Measurements from ENCODE around the gene SEMA3A. TPM values are rescaled to one million over a fixed set of nuclear protein-coding genes. Genes with fewer than 3 reads are reported as not detected.

SEMA3A gene
- total and polyA plus RNA-seq, 4 donors, result 11.7 to 32.0 (median 24.1) TPM

DNA sequence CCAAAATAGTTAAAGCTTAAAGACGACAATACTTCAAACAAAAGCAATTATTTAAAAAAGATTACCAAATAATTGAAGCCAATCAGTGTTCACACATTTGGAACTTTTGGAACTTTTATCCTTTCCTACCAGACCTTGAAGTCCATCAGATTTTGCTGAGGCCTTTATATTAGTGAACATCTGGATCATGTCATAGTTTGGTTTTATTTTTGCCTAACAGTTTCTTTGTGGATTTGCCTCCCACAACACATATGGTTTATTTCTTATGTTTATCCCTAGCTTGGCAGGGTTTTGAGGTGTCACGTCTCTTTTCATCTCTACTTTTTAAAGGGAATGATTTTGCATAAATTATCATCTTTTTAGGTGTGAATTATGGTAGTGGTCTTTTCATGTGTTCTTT, 242.4 kb downstream of the SEMA3A start:
- Histone ChIP-seq H3K27me3 (ENCODE audit: control insufficient read depth, insufficient read depth, low read length) (no peaks in the 10 kb centered on the region), H3K4me1 (ENCODE audit: control insufficient read depth, insufficient read depth, low read length) (no peaks in the 10 kb centered on the region), H3K36me3 (ENCODE audit: control insufficient read depth, insufficient read depth, low read length) (no peaks in the 10 kb centered on the region), H3K27ac (ENCODE audit: low read depth, low read length) (no peak overlapping the region), H3K4me3 (ENCODE audit: low read depth, low read length) (no peak overlapping the region), H3K9me3 (ENCODE audit: control insufficient read depth, insufficient read depth, low read length) (no peaks in the 10 kb centered on the region)
- DNase-seq (ENCODE audit: low read depth in 4 of 6, low spot score in 6 of 6), result no peak
- no CpG with 5 or more reads among the region's 2 CpGs for WGBS (ENCODE audit: insufficient coverage)

DNA sequence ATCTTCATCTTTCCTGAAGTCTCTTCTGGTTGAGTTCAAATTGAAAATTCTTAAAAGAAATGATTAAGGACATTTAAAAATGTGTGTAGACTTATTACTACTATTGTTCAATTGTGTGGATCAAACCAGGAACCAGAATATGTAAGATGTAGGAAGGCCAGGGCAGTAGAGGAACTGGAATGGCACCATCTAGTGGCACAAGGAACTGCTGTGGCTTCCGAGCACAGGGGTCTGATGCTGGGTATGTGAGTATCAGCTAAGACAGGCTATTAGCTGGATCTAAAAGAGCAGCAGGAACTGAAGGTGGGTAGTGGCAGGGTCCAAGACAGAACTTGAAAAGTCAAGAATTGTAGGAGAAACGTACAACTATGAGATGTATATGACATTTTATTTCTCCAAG, 247.3 kb downstream of the SEMA3A start:
- 71% methylated on average over 1 of the region's 2 CpGs for WGBS (ENCODE audit: insufficient coverage)
- H3K9me3 ChIP-seq (ENCODE audit: control insufficient read depth, insufficient read depth, low read length), result no peaks in the 10 kb centered on the region

DNA sequence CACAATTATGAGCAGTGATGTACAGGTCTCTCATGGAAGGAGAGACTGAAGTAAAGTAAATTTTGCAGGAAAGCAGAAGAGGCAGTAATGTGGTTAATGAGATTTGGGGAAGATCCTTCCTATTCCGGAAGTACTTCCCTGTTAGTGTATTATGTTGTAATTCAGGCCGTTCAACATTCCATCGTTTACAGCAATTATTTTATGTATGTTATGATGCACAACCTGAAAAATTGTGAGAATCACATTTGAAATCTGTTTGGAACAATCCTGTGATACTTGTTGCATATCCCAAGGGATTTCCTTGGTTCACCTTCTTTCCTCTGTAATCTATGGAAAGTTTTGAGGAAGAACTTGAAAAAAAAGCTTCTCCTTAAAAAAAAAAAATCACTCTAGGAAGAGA, 247.8 kb downstream of the SEMA3A start:
- Histone ChIP-seq H3K9me3 (ENCODE audit: control insufficient read depth, insufficient read depth, low read length) (no peaks in the 10 kb centered on the region), H3K4me3 (ENCODE audit: low read depth, low read length) (no peak overlapping the region), H3K27me3 (ENCODE audit: control insufficient read depth, insufficient read depth, low read length) (no peaks in the 10 kb centered on the region), H3K4me1 (ENCODE audit: control insufficient read depth, insufficient read depth, low read length) (no peaks in the 10 kb centered on the region), H3K27ac (ENCODE audit: low read depth, low read length) (no peak overlapping the region), H3K36me3 (ENCODE audit: control insufficient read depth, insufficient read depth, low read length) (no peaks in the 10 kb centered on the region)
- WGBS (ENCODE audit: insufficient coverage), result no CpG with 5 or more reads among the region's 3 CpGs
- DNase-seq (ENCODE audit: low read depth in 4 of 6, low spot score in 6 of 6), result no peak

More for the DNA sequence above, 247.3 kb downstream of the SEMA3A start:
- no peaks in the 10 kb centered on the region for H3K36me3 ChIP-seq (ENCODE audit: control insufficient read depth, insufficient read depth, low read length)
- no peaks in the 10 kb centered on the region for H3K27me3 ChIP-seq (ENCODE audit: control insufficient read depth, insufficient read depth, low read length)
- DNase-seq (ENCODE audit: low read depth in 4 of 6, low spot score in 6 of 6), result no peak
- H3K4me1 ChIP-seq (ENCODE audit: control insufficient read depth, insufficient read depth, low read length), result no peaks in the 10 kb centered on the region
- no peak overlapping the region for H3K27ac ChIP-seq (ENCODE audit: low read depth, low read length)
- no peak overlapping the region for H3K4me3 ChIP-seq (ENCODE audit: low read depth, low read length)

DNA sequence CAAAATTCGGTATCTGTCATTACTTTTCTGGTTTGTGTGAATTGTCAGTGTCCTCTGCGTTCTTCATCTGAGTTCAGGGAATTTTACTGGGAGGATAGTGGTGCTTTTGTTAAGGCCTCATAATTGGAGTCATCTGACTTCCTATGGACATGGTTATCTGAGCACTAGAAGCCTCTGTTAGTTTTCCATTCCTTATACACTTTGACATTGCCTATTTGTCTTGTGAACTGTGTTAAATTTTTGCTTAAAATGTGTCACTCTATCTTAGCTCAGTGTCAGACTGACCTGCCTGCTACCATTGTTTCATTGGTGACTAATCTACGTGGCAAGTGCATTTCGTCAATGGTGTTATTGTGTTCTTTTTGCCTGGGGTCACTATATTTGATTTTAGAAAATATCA, 253.3 kb downstream of the SEMA3A start:
- Histone ChIP-seq H3K36me3 (ENCODE audit: control insufficient read depth, insufficient read depth, low read length) (no peaks in the 10 kb centered on the region), H3K4me1 (ENCODE audit: control insufficient read depth, insufficient read depth, low read length) (no peaks in the 10 kb centered on the region), H3K27ac (ENCODE audit: low read depth, low read length) (no peak overlapping the region), H3K27me3 (ENCODE audit: control insufficient read depth, insufficient read depth, low read length) (no peaks in the 10 kb centered on the region), H3K4me3 (ENCODE audit: low read depth, low read length) (no peak overlapping the region), H3K9me3 (ENCODE audit: control insufficient read depth, insufficient read depth, low read length) (no peaks in the 10 kb centered on the region)
- DNase-seq (ENCODE audit: low read depth in 4 of 6, low spot score in 6 of 6), result no peak
- WGBS (ENCODE audit: insufficient coverage), result 66% methylated on average over 2 of the region's 4 CpGs

DNA sequence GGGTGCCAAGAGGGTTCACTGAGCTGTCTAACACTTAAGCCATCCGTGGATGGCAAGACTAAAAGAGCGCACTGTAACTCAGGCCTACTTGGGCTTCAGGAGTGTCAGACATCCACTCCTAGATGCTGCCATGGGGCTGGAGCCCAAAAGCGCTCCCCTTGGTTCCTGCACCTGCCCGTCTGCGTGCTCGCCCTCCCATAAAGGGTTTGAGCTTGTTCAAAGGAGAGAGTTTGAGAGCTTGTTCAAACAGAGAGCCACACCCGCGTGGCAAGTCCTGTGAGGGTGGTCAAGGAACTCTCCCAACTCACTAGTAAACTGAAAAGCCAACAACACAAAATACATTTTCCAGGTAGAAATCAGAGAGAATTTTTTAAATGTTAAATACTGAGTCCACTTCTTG, 256.7 kb downstream of the SEMA3A start:
- no peak for DNase-seq (ENCODE audit: low read depth in 4 of 6, low spot score in 6 of 6)
- no peaks in the 10 kb centered on the region for H3K9me3 ChIP-seq (ENCODE audit: control insufficient read depth, insufficient read depth, low read length)
- H3K27me3 ChIP-seq (ENCODE audit: control insufficient read depth, insufficient read depth, low read length), result no peaks in the 10 kb centered on the region
- H3K27ac ChIP-seq (ENCODE audit: low read depth, low read length), result no peak overlapping the region
- 100% methylated on average over 6 of the region's 8 CpGs for WGBS (ENCODE audit: insufficient coverage)
- no peaks in the 10 kb centered on the region for H3K36me3 ChIP-seq (ENCODE audit: control insufficient read depth, insufficient read depth, low read length)
- H3K4me1 ChIP-seq (ENCODE audit: control insufficient read depth, insufficient read depth, low read length), result no peaks in the 10 kb centered on the region
- no peak overlapping the region for H3K4me3 ChIP-seq (ENCODE audit: low read depth, low read length)

DNA sequence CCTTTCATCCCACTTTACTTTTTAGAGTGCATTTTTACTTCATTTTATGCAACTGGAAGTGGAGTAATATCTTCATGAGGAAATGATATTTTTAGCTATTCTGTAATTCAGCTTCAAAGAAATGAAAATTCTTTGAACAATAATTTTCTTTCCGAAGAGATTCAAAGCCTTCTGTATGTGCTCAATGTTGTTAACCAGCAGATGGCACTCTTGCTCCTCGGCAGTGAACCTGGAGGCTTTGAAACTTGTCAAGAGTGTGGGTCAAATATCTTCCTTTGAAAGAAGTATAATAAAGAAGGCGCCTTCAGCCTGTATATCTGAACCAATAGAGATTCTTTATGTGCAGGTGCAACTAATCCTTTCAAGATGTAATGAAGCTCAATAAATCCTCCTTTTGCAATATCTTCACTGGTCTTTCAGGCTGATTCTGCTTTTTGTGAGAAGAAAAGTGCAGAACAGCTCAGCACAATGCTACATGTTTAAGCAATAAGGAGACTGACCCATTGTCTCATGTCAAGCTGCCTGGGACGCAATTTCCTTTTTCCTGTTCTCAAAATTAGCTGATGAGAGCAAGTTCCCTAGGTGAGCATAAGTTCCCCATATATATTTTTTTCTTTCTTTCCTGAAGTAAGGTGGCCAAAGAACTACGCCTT, 258.4 kb downstream of the SEMA3A start:
- WGBS (ENCODE audit: insufficient coverage), result 33% methylated on average over 1 of the region's 5 CpGs
- no peaks in the 10 kb centered on the region for H3K9me3 ChIP-seq (ENCODE audit: control insufficient read depth, insufficient read depth, low read length)
- H3K4me1 ChIP-seq (ENCODE audit: control insufficient read depth, insufficient read depth, low read length), result no peaks in the 10 kb centered on the region
- no peaks in the 10 kb centered on the region for H3K27me3 ChIP-seq (ENCODE audit: control insufficient read depth, insufficient read depth, low read length)
- no peak overlapping the region for H3K27ac ChIP-seq (ENCODE audit: low read depth, low read length)
- H3K36me3 ChIP-seq (ENCODE audit: control insufficient read depth, insufficient read depth, low read length), result no peaks in the 10 kb centered on the region
- H3K4me3 ChIP-seq (ENCODE audit: low read depth, low read length), result no peak overlapping the region
- peak; percentile 31 to 93 (median 58) for DNase-seq (ENCODE audit: low read depth in 4 of 6, low spot score in 6 of 6)

DNA sequence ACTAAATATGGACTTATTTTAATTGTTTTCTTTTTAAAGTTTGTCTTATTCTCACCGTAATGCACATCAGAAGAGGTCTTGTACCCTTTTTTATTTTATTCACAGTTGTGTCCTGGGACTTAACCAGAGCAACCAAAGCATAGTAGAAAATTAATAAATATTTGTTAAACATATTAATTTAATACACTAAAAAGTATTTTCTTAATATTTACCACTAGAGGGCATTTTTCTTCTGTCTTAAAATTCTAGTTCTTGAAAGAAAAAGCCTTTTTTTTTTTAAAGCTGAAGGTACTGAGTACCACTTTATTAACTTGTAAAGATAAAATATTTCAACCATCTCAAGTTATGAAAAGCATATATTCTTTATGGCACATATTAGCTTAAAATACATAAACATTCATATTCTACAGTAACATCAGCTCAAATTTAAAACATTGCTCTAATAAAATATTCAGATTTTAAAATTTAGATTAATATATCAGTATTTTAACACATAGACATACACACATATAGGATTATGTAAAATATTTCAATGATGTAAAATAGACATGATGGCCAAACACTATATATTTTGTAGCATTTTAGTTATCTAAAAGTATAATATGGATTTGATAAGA, 260.4 kb downstream of the SEMA3A start:
- no peaks in the 10 kb centered on the region for H3K27me3 ChIP-seq (ENCODE audit: control insufficient read depth, insufficient read depth, low read length)
- H3K4me1 ChIP-seq (ENCODE audit: control insufficient read depth, insufficient read depth, low read length), result no peaks in the 10 kb centered on the region
- DNase-seq (ENCODE audit: low read depth in 4 of 6, low spot score in 6 of 6), result no peak
- no peaks in the 10 kb centered on the region for H3K9me3 ChIP-seq (ENCODE audit: control insufficient read depth, insufficient read depth, low read length)
- H3K27ac ChIP-seq (ENCODE audit: low read depth, low read length), result no peak overlapping the region
- WGBS (ENCODE audit: insufficient coverage), result no CpG with 5 or more reads among the region's 1 CpG
- H3K36me3 ChIP-seq (ENCODE audit: control insufficient read depth, insufficient read depth, low read length), result no peaks in the 10 kb centered on the region
- H3K4me3 ChIP-seq (ENCODE audit: low read depth, low read length), result no peak overlapping the region

DNA sequence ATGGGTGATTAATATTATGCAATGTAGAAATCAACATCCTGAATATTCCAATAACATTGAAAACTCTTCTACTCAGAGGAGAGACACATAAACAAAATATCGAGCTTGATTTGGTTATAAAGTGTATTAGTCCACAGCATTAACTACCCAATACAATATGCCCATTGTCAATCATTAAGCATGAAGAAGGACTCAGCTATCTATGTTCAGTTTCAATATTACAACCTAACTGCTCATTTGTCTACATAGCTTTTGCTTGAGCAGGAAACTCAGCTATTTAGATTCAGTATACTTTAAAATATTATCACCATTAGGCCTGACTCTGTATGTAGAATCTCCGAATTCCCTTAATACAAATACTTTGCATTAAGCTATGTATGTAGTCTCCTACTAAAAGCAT, 262.6 kb downstream of the SEMA3A start:
- no peak overlapping the region for H3K27ac ChIP-seq (ENCODE audit: low read depth, low read length)
- no peaks in the 10 kb centered on the region for H3K36me3 ChIP-seq (ENCODE audit: control insufficient read depth, insufficient read depth, low read length)
- no peak for DNase-seq (ENCODE audit: low read depth in 4 of 6, low spot score in 6 of 6)
- WGBS (ENCODE audit: insufficient coverage), result no CpG with 5 or more reads among the region's 2 CpGs
- no peaks in the 10 kb centered on the region for H3K27me3 ChIP-seq (ENCODE audit: control insufficient read depth, insufficient read depth, low read length)
- no peaks in the 10 kb centered on the region for H3K4me1 ChIP-seq (ENCODE audit: control insufficient read depth, insufficient read depth, low read length)
- H3K4me3 ChIP-seq (ENCODE audit: low read depth, low read length), result no peak overlapping the region
- H3K9me3 ChIP-seq (ENCODE audit: control insufficient read depth, insufficient read depth, low read length), result no peaks in the 10 kb centered on the region

DNA sequence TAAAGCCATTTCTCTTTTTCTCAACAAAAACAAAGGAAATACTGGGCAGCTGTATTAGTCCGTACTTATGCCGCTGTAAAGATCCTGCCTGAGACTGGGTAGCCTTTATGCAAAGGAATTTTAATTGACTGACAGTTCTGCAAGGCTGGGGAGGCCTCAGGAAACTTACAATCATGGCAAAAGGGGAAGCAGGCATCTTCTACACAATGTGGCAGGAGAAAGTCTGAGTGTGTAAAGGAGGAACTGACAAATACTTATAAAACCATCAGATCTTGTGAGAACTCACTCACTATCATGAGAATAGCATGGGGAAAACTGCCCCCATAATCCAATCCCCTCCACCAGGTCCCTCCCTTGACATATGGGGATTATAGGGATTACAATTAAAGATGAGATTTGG, 264.3 kb downstream of the SEMA3A start:
- Histone ChIP-seq H3K27ac (ENCODE audit: low read depth, low read length) (no peak overlapping the region), H3K4me3 (ENCODE audit: low read depth, low read length) (no peak overlapping the region), H3K36me3 (ENCODE audit: control insufficient read depth, insufficient read depth, low read length) (no peaks in the 10 kb centered on the region), H3K4me1 (ENCODE audit: control insufficient read depth, insufficient read depth, low read length) (no peaks in the 10 kb centered on the region), H3K27me3 (ENCODE audit: control insufficient read depth, insufficient read depth, low read length) (no peaks in the 10 kb centered on the region), H3K9me3 (ENCODE audit: control insufficient read depth, insufficient read depth, low read length) (no peaks in the 10 kb centered on the region)
- DNase-seq (ENCODE audit: low read depth in 4 of 6, low spot score in 6 of 6), result no peak
- no CpG with 5 or more reads among the region's 2 CpGs for WGBS (ENCODE audit: insufficient coverage)

DNA sequence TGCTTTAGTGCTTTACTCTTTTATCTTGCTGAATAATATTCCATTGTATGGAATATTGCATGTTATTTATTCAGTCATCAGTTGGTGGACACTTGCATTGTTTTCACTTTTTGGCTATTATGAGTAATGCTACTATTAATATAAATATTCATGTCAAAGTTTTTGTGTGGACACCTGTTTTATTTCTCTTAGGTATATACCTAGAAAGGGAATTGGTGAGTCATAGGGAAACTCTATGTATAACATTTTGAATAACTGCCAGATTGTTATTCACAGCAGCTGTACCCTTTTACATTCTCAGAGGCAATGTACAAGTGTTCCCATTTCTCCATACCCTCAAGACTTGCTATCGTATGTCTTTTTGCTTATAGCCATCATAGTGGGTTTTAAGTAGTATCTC, 268.7 kb downstream of the SEMA3A start:
- Histone ChIP-seq H3K4me3 (ENCODE audit: low read depth, low read length) (no peak overlapping the region), H3K9me3 (ENCODE audit: control insufficient read depth, insufficient read depth, low read length) (no peaks in the 10 kb centered on the region), H3K27ac (ENCODE audit: low read depth, low read length) (no peak overlapping the region), H3K4me1 (ENCODE audit: control insufficient read depth, insufficient read depth, low read length) (no peaks in the 10 kb centered on the region), H3K36me3 (ENCODE audit: control insufficient read depth, insufficient read depth, low read length) (no peaks in the 10 kb centered on the region), H3K27me3 (ENCODE audit: control insufficient read depth, insufficient read depth, low read length) (no peaks in the 10 kb centered on the region)
- DNase-seq (ENCODE audit: low read depth in 4 of 6, low spot score in 6 of 6), result no peak
- WGBS (ENCODE audit: insufficient coverage), result no CpG with 5 or more reads among the region's 1 CpG

Measured in spinal cord (tissue), 10 donors.